ENCODE results near the gene FOXN3.
A peak's percentile ranks its signal among the peaks of the same experiment; 100 is the strongest.

The FOXN3 gene

GRCh38 chr14:89244720-89245119, 172.3 kb downstream of the FOXN3 start:
- DNase-seq: no peak

- DNase-seq: no peak
These were observed 173.3 kb downstream of the FOXN3 start for GRCh38 chr14:89243741-89244140.

- DNase-seq: no peak
These were observed 173.7 kb downstream of the FOXN3 start for GRCh38 chr14:89243286-89243685.

GRCh38 chr14:89242652-89243279, 174.3 kb downstream of the FOXN3 start:
- no peak for DNase-seq

- DNase-seq: no peak
These were observed 174.9 kb downstream of the FOXN3 start for GRCh38 chr14:89241934-89242651.

GRCh38 chr14:89241257-89241656, 175.8 kb downstream of the FOXN3 start:
- no peak for DNase-seq

- DNase-seq: no peak
These were observed 176.6 kb downstream of the FOXN3 start for GRCh38 chr14:89240414-89240813.

- no peak for DNase-seq
These were observed 178.0 kb downstream of the FOXN3 start for GRCh38 chr14:89239023-89239422.

GRCh38 chr14:89237921-89238529, 179.0 kb downstream of the FOXN3 start:
- peak; percentile 37 for DNase-seq

- peak; percentile 97 for DNase-seq
These were observed 180.2 kb downstream of the FOXN3 start for GRCh38 chr14:89236851-89237250.

GRCh38 chr14:89233184-89233583, 183.8 kb downstream of the FOXN3 start:
- no peak for DNase-seq

- DNase-seq: no peak
These were observed 184.6 kb downstream of the FOXN3 start for GRCh38 chr14:89232265-89233070.

- peak; percentile 32 for DNase-seq
These were observed 185.5 kb downstream of the FOXN3 start for GRCh38 chr14:89231426-89232113.

- DNase-seq: no peak
These were observed 188.0 kb downstream of the FOXN3 start for GRCh38 chr14:89228921-89229639.

- DNase-seq: no peak
These were observed 189.6 kb downstream of the FOXN3 start for GRCh38 chr14:89227496-89227836.

GRCh38 chr14:89226801-89227495, 190.1 kb downstream of the FOXN3 start:
- no peak for DNase-seq

- no peak for DNase-seq
These were observed 191.4 kb downstream of the FOXN3 start for GRCh38 chr14:89225607-89226006.

- peak; percentile 56 for DNase-seq
These were observed 195.8 kb downstream of the FOXN3 start for GRCh38 chr14:89221109-89221810.

- DNase-seq: no peak
These were observed 198.0 kb downstream of the FOXN3 start for GRCh38 chr14:89219051-89219450.

GRCh38 chr14:89217891-89218290, 199.1 kb downstream of the FOXN3 start:
- no peak for DNase-seq

- no peak for DNase-seq
These were observed 201.5 kb downstream of the FOXN3 start for GRCh38 chr14:89215531-89215930.

Measured in NCI-H2171 treated with DMSO at 0.1 percent for 48 hours (cell line).